Endothelial cell of umbilical vein (primary cell): ENCODE measurements around the gene PTCD3. TPM values are rescaled to one million over a fixed set of nuclear protein-coding genes. Genes with fewer than 3 reads are reported as not detected.

Experiments
- BruUV-seq: library from RNA; stranded (reverse); fragments of 400-500 nt; replicated peaks from 2 replicates; lab custom pipeline; 2021; lab: Mats Ljungman, UMichigan
- CTCF ChIA-PET: fragments of 300-600, 350-600 bp; sonication (Branson Sonifier 250); formaldehyde crosslinking; loops from one replicate; lab custom pipeline; 2021; ENCODE audit warnings: antibody characterized with exemption, inconsistent platforms; lab: Charles Lee
- POLR2A ChIA-PET: fragments of 300-600, 350-600 bp; sonication (Branson Sonifier 250); formaldehyde crosslinking; loops from one replicate; lab custom pipeline; 2021; ENCODE audit warnings: antibody characterized with exemption, inconsistent platforms; lab: Charles Lee
- DNase-seq: peaks from one replicate; pipeline ENCODE4 v3.0.0-alpha.2; 2011; ENCODE audit warnings: low read depth, low spot score
- FAIRE-seq: peaks from 2 replicates; lab custom pipeline; 2011; peaks lifted over from hg19 to GRCh38; lab: Jason Lieb, UNC
- H2AFZ ChIP-seq: 2 replicates; pipeline ENCODE4 v1.6.0; 2012; ENCODE audit warnings: low read depth, low read length, control low read depth, inconsistent platforms
- H3K27ac ChIP-seq: 2 replicates; pipeline ENCODE4 v1.5.1; 2011; ENCODE audit warnings: low read depth, mild to moderate bottlenecking, control low read depth, low read length, moderate library complexity; ENCODE audit not compliant: insufficient read depth
- H3K27me3 ChIP-seq, 2 experiments: 2 replicates each; pipeline versions ENCODE4 v1.6.0 to v1.6.1; 2011; ENCODE audit warnings: low read length in 2 of 2, mixed read lengths in 1 of 2; ENCODE audit not compliant: control insufficient read depth in 2 of 2, insufficient read depth in 2 of 2
- H3K36me3 ChIP-seq, 2 experiments: 2 replicates in 1 of 2; 3 replicates in 1 of 2; pipeline ENCODE4 v1.5.1; 2011; ENCODE audit warnings: low read length in 2 of 2, mild to moderate bottlenecking in 1 of 2, moderate library complexity in 1 of 2; ENCODE audit not compliant: control insufficient read depth in 2 of 2, insufficient read depth in 2 of 2; ENCODE audit errors: extremely low read depth in 1 of 2
- H3K4me1 ChIP-seq: 3 replicates; pipeline ENCODE4 v1.5.1; 2011; ENCODE audit warnings: mild to moderate bottlenecking, low read length; ENCODE audit not compliant: control insufficient read depth, insufficient read depth; ENCODE audit errors: extremely low read depth
- H3K4me2 ChIP-seq: 2 replicates; pipeline ENCODE4 v1.6.1; 2011; ENCODE audit warnings: low read length, control low read depth, mixed read lengths; ENCODE audit not compliant: insufficient read depth
- H3K4me3 ChIP-seq, 3 experiments: fragments of 200-600 bp in 1 of 3; sonication (generic), shearing (Covaris generic) in 1 of 3; replicated peaks in 1 of 3; 2 replicates each; pipeline ENCODE4 v1.5.1; 2011 to 2016; ENCODE audit warnings: control low read depth in 3 of 3, low read length in 3 of 3, mild to moderate bottlenecking in 2 of 3, inconsistent platforms in 1 of 3, low read depth in 1 of 3, moderate library complexity in 1 of 3; ENCODE audit not compliant: insufficient read depth in 1 of 3
- H3K79me2 ChIP-seq: 2 replicates; pipeline ENCODE4 v1.6.0; 2012; ENCODE audit warnings: low read length, inconsistent platforms; ENCODE audit not compliant: control insufficient read depth, insufficient read depth
- H3K9ac ChIP-seq: replicated peaks from 2 replicates; pipeline ENCODE3; 2011; ENCODE audit warnings: low read length, control low read depth; ENCODE audit not compliant: insufficient read depth; ENCODE audit errors: extremely low read depth
- H3K9me1 ChIP-seq: replicated peaks from 3 replicates; pipeline ENCODE4 v1.6.0; 2011; ENCODE audit warnings: mild to moderate bottlenecking, low read length; ENCODE audit not compliant: control insufficient read depth, insufficient read depth; ENCODE audit errors: extremely low read depth
- H3K9me3 ChIP-seq: replicated peaks from 2 replicates; pipeline ENCODE4 v1.5.1; 2012; ENCODE audit warnings: low read length, inconsistent platforms; ENCODE audit not compliant: control insufficient read depth, insufficient read depth
- H4K20me1 ChIP-seq: replicated peaks from 2 replicates; pipeline ENCODE3; 2011; ENCODE audit warnings: mild to moderate bottlenecking, low read length; ENCODE audit not compliant: control insufficient read depth, insufficient read depth; ENCODE audit errors: extremely low read depth
- CTCF ChIP-seq, 2 donors: IDR thresholded peaks; 1 replicate in 1 of 2; 2 replicates in 1 of 2; pipeline ENCODE4 v1.5.1; 2011; ENCODE audit warnings: low read length in 2 of 2, mild to moderate bottlenecking in 2 of 2, moderate library complexity in 2 of 2, control low read depth in 1 of 2, inconsistent platforms in 1 of 2, low read depth in 1 of 2; ENCODE audit not compliant: insufficient read depth in 1 of 2; ENCODE audit errors: extremely low read depth in 1 of 2
- EZH2 ChIP-seq: IDR thresholded peaks from 2 replicates; pipeline ENCODE4 v1.6.1; 2012; ENCODE audit warnings: borderline replicate concordance, low read depth, mild to moderate bottlenecking, moderate library complexity, low read length, inconsistent platforms; ENCODE audit not compliant: severe bottlenecking
- FOS ChIP-seq: IDR thresholded peaks from 2 replicates; pipeline ENCODE4 v1.6.1; 2011; ENCODE audit warnings: mild to moderate bottlenecking, low read length, moderate library complexity, borderline replicate concordance; ENCODE audit not compliant: insufficient read depth
- GATA2 ChIP-seq: IDR thresholded peaks from 2 replicates; pipeline ENCODE4 v1.7.0; 2011; ENCODE audit warnings: low read depth, mild to moderate bottlenecking, moderate library complexity, mixed read lengths, low read length; ENCODE audit not compliant: insufficient read length, insufficient read depth
- JUN ChIP-seq: IDR thresholded peaks from 2 replicates; pipeline ENCODE4 v1.6.1; 2011; ENCODE audit warnings: borderline replicate concordance, low read depth; ENCODE audit not compliant: insufficient read length, insufficient read depth
- MAX ChIP-seq: IDR thresholded peaks from 2 replicates; pipeline ENCODE4 v1.6.1; 2011; ENCODE audit not compliant: insufficient read depth, insufficient read length
- MYC ChIP-seq: IDR thresholded peaks from one replicate; pipeline ENCODE4 v1.6.1; 2011; ENCODE audit warnings: mild to moderate bottlenecking, low read depth, low read length
- POLR2A ChIP-seq: IDR thresholded peaks from 2 replicates; pipeline ENCODE4 v1.6.1; 2012; ENCODE audit warnings: low read depth, mild to moderate bottlenecking, control low read depth, low read length
- POLR2AphosphoS5 ChIP-seq: IDR thresholded peaks from 2 replicates; pipeline ENCODE4 v1.6.1; 2012; ENCODE audit warnings: low read depth, mild to moderate bottlenecking, control low read depth, low read length, moderate library complexity; ENCODE audit not compliant: insufficient read depth
- dilution Hi-C: fragments of 300-500 bp; cut with MboI; formaldehyde crosslinking; loops from one replicate; pipeline ENCODE4 v1.15.0; 2019; ENCODE audit warnings: low sequenced_read_pairs; ENCODE audit not compliant: extremely low pct_ligation_motif_present
- intact Hi-C: fragments of 100-400 bp; cut with micrococcal nuclease; formaldehyde crosslinking; loops from one replicate; pipeline ENCODE4 v1.10.0; 2022
- polyA plus RNA-seq, 4 experiments: library from polyadenylated mRNA; depleted of rRNA in 3 of 4; stranded (reverse) in 3 of 4; unstranded in 1 of 4; fragments of >200 nt; gene quantifications; 2 replicates each; pipeline versions ENCODE4 v1.2.1 to v1.2.3, GENCODE V29; 2011 to 2012; ENCODE audit warnings: missing spikeins in 1 of 4
- total RNA-seq: library from RNA; stranded (reverse); gene quantifications from 2 replicates; pipeline ENCODE4 v1.2.3, GENCODE V29; 2021

Gene PTCD3
- total and polyA plus RNA-seq, 2 donors (not counting 3 experiments of a cell fraction or from before 2014, with no cell fraction given) = 30.4 to 96.0 TPM

- no peaks in the 10 kb centered on the region for H4K20me1 ChIP-seq
- BruUV-seq = no TSS peak
- no peak overlapping the region for H2AFZ ChIP-seq
- H3K9me3 ChIP-seq = no peaks in the 10 kb centered on the region
- ChIA-PET CTCF (interaction anchor here (0.9 to 5.3 kb wide), 4 partner anchors 12 to 339 kb away, joined by 3 to 36 read pairs (median 4); no protein-coding TSS in a partner anchor), POLR2A (no interaction called here)
- peaks cover 18% of the 10 kb centered on the region for H3K4me1 ChIP-seq
- H3K79me2 ChIP-seq = no peaks in the 10 kb centered on the region
- no peak overlapping the region for H3K4me2 ChIP-seq
- intact Hi-C loops = no loop called here
- FAIRE-seq (no peak), DNase-seq (no peak)
- H3K9me1 ChIP-seq = no peaks in the 10 kb centered on the region
- H3K4me3 ChIP-seq = no peak overlapping the region
- H3K27me3 ChIP-seq = no peaks in the 10 kb centered on the region
- H3K9ac ChIP-seq = no peak overlapping the region
- H3K36me3 ChIP-seq = peaks cover 23 to 25% of the 10 kb centered on the region in 2 experiments
- H3K27ac ChIP-seq = no peak overlapping the region
- dilution Hi-C loops = no loop called here
- TF ChIP-seq MAX (no peak), MYC (no peak), FOS (no peak), POLR2AphosphoS5 (no peak), CTCF (IDR thresholded peaks at IDR 0.05; ENCODE audit: extremely low read depth in 1 of 2, insufficient read depth in 1 of 2, low read depth in 1 of 2, low read length in 2 of 2) (no peak), GATA2 (no peak), JUN (no peak), POLR2A (no peak), EZH2 (no peak)
These were observed 37.9 kb upstream of the PTCD3 start for GRCh38 chr2:86068136-86068588.
